Activated CD4-positive, alpha-beta T cell treated with anti-CD3 and anti-CD28 coated beads for 1 hour (primary cell): Measurements from ENCODE around the gene HSPA12B.

Experiments used
- DNase-seq: peaks from one replicate; pipeline ENCODE4 v3.0.0-alpha.2; 2020

The HSPA12B gene

GRCh38 chr20:3730803-3731672 lies 1.4 kb upstream of the HSPA12B start:
- no peak for DNase-seq

GRCh38 chr20:3731944-3732326 lies 550 bp upstream of the HSPA12B start:
- no peak for DNase-seq

GRCh38 chr20:3733119-3733995 lies 872 bp downstream of the HSPA12B start:
- DNase-seq: no peak

GRCh38 chr20:3734111-3734843 lies 1.8 kb downstream of the HSPA12B start:
- no peak for DNase-seq

GRCh38 chr20:3735768-3736167 lies 3.3 kb downstream of the HSPA12B start:
- DNase-seq: no peak

GRCh38 chr20:3738111-3739053 lies 5.9 kb downstream of the HSPA12B start:
- no peak for DNase-seq

- DNase-seq: no peak
These were observed 6.8 kb downstream of the HSPA12B start for GRCh38 chr20:3739054-3739925.

GRCh38 chr20:3739926-3740451 lies 7.5 kb downstream of the HSPA12B start:
- DNase-seq: no peak

- DNase-seq: no peak
These were observed 8.3 kb downstream of the HSPA12B start for GRCh38 chr20:3740615-3741301.

- DNase-seq: no peak
These were observed 9.5 kb downstream of the HSPA12B start for GRCh38 chr20:3741836-3742458.

GRCh38 chr20:3743251-3743650 lies 10.8 kb downstream of the HSPA12B start:
- DNase-seq: no peak

- DNase-seq: no peak
These were observed 11.6 kb downstream of the HSPA12B start for GRCh38 chr20:3744037-3744436.

GRCh38 chr20:3744806-3745685 lies 12.6 kb downstream of the HSPA12B start:
- peak; percentile 61 for DNase-seq

GRCh38 chr20:3745686-3746173 lies 13.2 kb downstream of the HSPA12B start:
- no peak for DNase-seq

- DNase-seq: no peak
These were observed 15.0 kb downstream of the HSPA12B start for GRCh38 chr20:3747471-3747870.

GRCh38 chr20:3748073-3748472 lies 15.6 kb downstream of the HSPA12B start:
- no peak for DNase-seq

GRCh38 chr20:3749087-3749688 lies 16.7 kb downstream of the HSPA12B start:
- DNase-seq: no peak
